ENCODE measurements around the gene AKT1.

AKT1 gene

GRCh38 chr14:104797115-104798044 is 1.8 kb upstream of the AKT1 start:
- Histone ChIP-seq H3K27ac (peak overlapping the region; percentile 24; the same call in 1 of the 2 replicates), H3K4me2 (peak overlapping the region; percentile 54; the same call in 1 of the 2 replicates), H3K79me2 (ENCODE audit: insufficient read depth, low read depth) (peaks cover 6% of the 10 kb centered on the region; the same call in 1 of the 2 replicates), H3K4me1 (ENCODE audit: low read depth, poor library complexity, severe bottlenecking) (peaks cover 34% of the 10 kb centered on the region), H3K36me3 (ENCODE audit: insufficient read depth) (no peaks in the 10 kb centered on the region), H3K27me3 (ENCODE audit: insufficient read depth, low read depth) (no peaks in the 10 kb centered on the region), H2AFZ (ENCODE audit: low read depth) (peak overlapping the region; percentile 22; the same call in 1 of the 2 replicates), H4K20me1 (ENCODE audit: insufficient read depth) (no peaks in the 10 kb centered on the region), H3K4me3 (IDR thresholded peaks at IDR 0.05; ENCODE audit: insufficient read depth, low read depth, low read length) (no peak overlapping the region), H3K9ac (no peak overlapping the region)
- TF ChIP-seq CTCF (conservative IDR thresholded peaks at IDR 0.05; ENCODE audit: low read depth, low read length): no peak

- H3K36me3 ChIP-seq (ENCODE audit: insufficient read depth): no peaks in the 10 kb centered on the region
- no peaks in the 10 kb centered on the region for H4K20me1 ChIP-seq (ENCODE audit: insufficient read depth)
- no peak overlapping the region for H3K4me3 ChIP-seq (IDR thresholded peaks at IDR 0.05; ENCODE audit: insufficient read depth, low read depth, low read length)
- TF ChIP-seq CTCF (conservative IDR thresholded peaks at IDR 0.05; ENCODE audit: low read depth, low read length): no peak
- H3K79me2 ChIP-seq (ENCODE audit: insufficient read depth, low read depth): peaks cover 6% of the 10 kb centered on the region; the same call in 1 of the 2 replicates
- peaks cover 34% of the 10 kb centered on the region for H3K4me1 ChIP-seq (ENCODE audit: low read depth, poor library complexity, severe bottlenecking)
- H3K4me2 ChIP-seq: peak overlapping the region; percentile 54; the same call in 1 of the 2 replicates
- H3K9ac ChIP-seq: no peak overlapping the region
- H3K27me3 ChIP-seq (ENCODE audit: insufficient read depth, low read depth): no peaks in the 10 kb centered on the region
- no peak overlapping the region for H3K27ac ChIP-seq
- H2AFZ ChIP-seq (ENCODE audit: low read depth): no peak overlapping the region
Observed at GRCh38 chr14:104796687-104797081, 1.1 kb upstream of the AKT1 start.

- Histone ChIP-seq H2AFZ (ENCODE audit: low read depth) (peak overlapping the region; percentile 49), H3K36me3 (ENCODE audit: insufficient read depth) (no peaks in the 10 kb centered on the region), H3K27me3 (ENCODE audit: insufficient read depth, low read depth) (no peaks in the 10 kb centered on the region), H3K9ac (peak overlapping the region; percentile 46; the same call in 1 of the 2 replicates), H4K20me1 (ENCODE audit: insufficient read depth) (no peaks in the 10 kb centered on the region), H3K4me1 (ENCODE audit: low read depth, poor library complexity, severe bottlenecking) (peaks cover 34% of the 10 kb centered on the region), H3K27ac (no peak overlapping the region), H3K4me3 (IDR thresholded peaks at IDR 0.05; ENCODE audit: insufficient read depth, low read depth, low read length) (no peak overlapping the region), H3K4me2 (peak overlapping the region; percentile 54; the same call in 1 of the 2 replicates), H3K79me2 (ENCODE audit: insufficient read depth, low read depth) (peaks cover 6% of the 10 kb centered on the region; the same call in 1 of the 2 replicates)
- TF ChIP-seq CTCF (conservative IDR thresholded peaks at IDR 0.05; ENCODE audit: low read depth, low read length): no peak
Observed at GRCh38 chr14:104795781-104796686, 486 bp upstream of the AKT1 start.

- Histone ChIP-seq H3K4me3 (IDR thresholded peaks at IDR 0.05; ENCODE audit: insufficient read depth, low read depth, low read length) (no peak overlapping the region), H3K27me3 (ENCODE audit: insufficient read depth, low read depth) (no peaks in the 10 kb centered on the region), H3K79me2 (ENCODE audit: insufficient read depth, low read depth) (peaks cover 6% of the 10 kb centered on the region; the same call in 1 of the 2 replicates), H4K20me1 (ENCODE audit: insufficient read depth) (no peaks in the 10 kb centered on the region), H3K4me2 (peak overlapping the region; percentile 76), H3K9ac (peak overlapping the region; percentile 37; the same call in 1 of the 2 replicates), H3K27ac (no peak overlapping the region), H2AFZ (ENCODE audit: low read depth) (no peak overlapping the region), H3K4me1 (ENCODE audit: low read depth, poor library complexity, severe bottlenecking) (peaks cover 28% of the 10 kb centered on the region), H3K36me3 (ENCODE audit: insufficient read depth) (no peaks in the 10 kb centered on the region)
- TF ChIP-seq CTCF (conservative IDR thresholded peaks at IDR 0.05; ENCODE audit: low read depth, low read length): no peak
Observed at GRCh38 chr14:104794631-104794992, 936 bp downstream of the AKT1 start.

Data from KMS-11 (cell line).